WTC11 (cell line): Measurements from ENCODE around the gene SF3B1.

Experiments used
- CBFB ChIP-seq: sonication (generic); formaldehyde crosslinking; IDR thresholded peaks from 2 replicates; pipeline ENCODE4 v1.8.1; 2022; ENCODE audit warnings: mild to moderate bottlenecking, low read depth, missing genetic modification reagents
- CTCF ChIP-seq: fragments of 200-600 bp; IDR thresholded peaks from 2 replicates; pipeline ENCODE4 v1.8.0; 2022; ENCODE audit warnings: antibody characterized with exemption
- IRF2 ChIP-seq: sonication (generic); formaldehyde crosslinking; IDR thresholded peaks from 2 replicates; pipeline ENCODE4 v1.8.0; 2022; ENCODE audit warnings: low read depth, missing genetic modification reagents, borderline replicate concordance

- TF ChIP-seq IRF2 (no peak), CTCF (no peak), CBFB (no peak)
Observed at GRCh38 chr2:197460649-197461048, 25.8 kb upstream of the SF3B1 start.
